HFFc6 (cell line): ENCODE data around the gene KNSTRN. TPM values are rescaled to one million over a fixed set of nuclear protein-coding genes. Genes with fewer than 3 reads are reported as not detected.

Experiments
- DNase-seq: peaks from one replicate; pipeline ENCODE4 v3.0.0-alpha.2; 2018
- H3K27ac Mint-ChIP-seq: 2 replicates; pipeline ENCODE4 v1.8.0; 2020; ENCODE audit warnings: mild to moderate bottlenecking, mixed read lengths
- H3K27me3 Mint-ChIP-seq: 2 replicates; pipeline ENCODE4 v1.8.0; 2021; ENCODE audit warnings: mild to moderate bottlenecking, moderate library complexity, mixed read lengths; ENCODE audit not compliant: insufficient read depth
- H3K36me3 Mint-ChIP-seq: 2 replicates; pipeline ENCODE4 v1.8.0; 2021; ENCODE audit warnings: low read depth, mixed read lengths
- H3K4me1 Mint-ChIP-seq: 2 replicates; pipeline ENCODE4 v1.8.0; 2020; ENCODE audit warnings: low read depth, mixed read lengths
- H3K4me3 Mint-ChIP-seq: 2 replicates; pipeline ENCODE4 v1.8.0; 2020; ENCODE audit warnings: mild to moderate bottlenecking, moderate library complexity, mixed read lengths
- H3K9me3 Mint-ChIP-seq: 2 replicates; pipeline ENCODE4 v1.8.0; 2020; ENCODE audit warnings: mild to moderate bottlenecking, mixed read lengths
- CTCF ChIP-seq: fragments of 200-600 bp; sonication (generic); IDR thresholded peaks from 2 replicates; pipeline ENCODE4 v1.5.0; 2021; ENCODE audit warnings: antibody characterized with exemption, mild to moderate bottlenecking
- total RNA-seq, 6 experiments: library from RNA; stranded (reverse); fragmentation: NEBNext Ultra II Directional; extraction: Animal tissue kit (Norgen Biotek cat#: 25700); gene quantifications; 2 replicates in 1 of 6; 3 replicates in 5 of 6; pipeline ENCODE4 v1.2.3, GENCODE V29; 2021

KNSTRN gene
- total RNA-seq, 6 experiments from 2014 or later = 26.2 to 49.7 (median 47.5) TPM

- Mint-ChIP-seq H3K36me3 (peaks cover 28% of the 10 kb centered on the region), H3K27me3 (no peaks in the 10 kb centered on the region; the same call in none of the 2 replicates), H3K4me3 (no peak overlapping the region), H3K4me1 (peaks cover 18% of the 10 kb centered on the region), H3K27ac (no peak overlapping the region), H3K9me3 (no peaks in the 10 kb centered on the region)
- no peak for TF ChIP-seq CTCF
- no peak for DNase-seq
Observed at GRCh38 chr15:40410476-40410875, 28.0 kb downstream of the KNSTRN start.

GRCh38 chr15:40412095-40412759 is 29.7 kb downstream of the KNSTRN start:
- H3K9me3 Mint-ChIP-seq = no peaks in the 10 kb centered on the region
- peaks cover 20% of the 10 kb centered on the region; the same call in 1 of the 2 replicates for H3K36me3 Mint-ChIP-seq
- no peak overlapping the region for H3K27ac Mint-ChIP-seq
- TF ChIP-seq CTCF = no peak
- no peak for DNase-seq
- peaks cover 7% of the 10 kb centered on the region; the same call in 1 of the 2 replicates for H3K4me1 Mint-ChIP-seq
- H3K27me3 Mint-ChIP-seq = no peaks in the 10 kb centered on the region; the same call in 1 of the 2 replicates
- no peak overlapping the region for H3K4me3 Mint-ChIP-seq

GRCh38 chr15:40413036-40413435 is 30.5 kb downstream of the KNSTRN start:
- TF ChIP-seq CTCF = no peak

GRCh38 chr15:40414816-40415215 is 32.3 kb downstream of the KNSTRN start:
- H3K36me3 Mint-ChIP-seq = peaks cover 24% of the 10 kb centered on the region; the same call in 1 of the 2 replicates
- H3K27me3 Mint-ChIP-seq = no peaks in the 10 kb centered on the region
- H3K4me1 Mint-ChIP-seq = no peaks in the 10 kb centered on the region
- no peak overlapping the region for H3K27ac Mint-ChIP-seq
- TF ChIP-seq CTCF = no peak
- H3K4me3 Mint-ChIP-seq = no peak overlapping the region
- no peaks in the 10 kb centered on the region for H3K9me3 Mint-ChIP-seq
- no peak for DNase-seq

More at GRCh38 chr15:40413036-40413435, 30.5 kb downstream of the KNSTRN start:
- no peaks in the 10 kb centered on the region; the same call in 1 of the 2 replicates for H3K27me3 Mint-ChIP-seq
- no peak overlapping the region for H3K4me3 Mint-ChIP-seq
- DNase-seq = no peak
- no peak overlapping the region for H3K27ac Mint-ChIP-seq
- H3K4me1 Mint-ChIP-seq = no peaks in the 10 kb centered on the region
- no peaks in the 10 kb centered on the region for H3K9me3 Mint-ChIP-seq
- H3K36me3 Mint-ChIP-seq = peaks cover 23% of the 10 kb centered on the region; the same call in 1 of the 2 replicates

GRCh38 chr15:40415226-40415625 is 32.7 kb downstream of the KNSTRN start:
- Mint-ChIP-seq H3K4me3 (no peak overlapping the region), H3K4me1 (no peaks in the 10 kb centered on the region), H3K36me3 (peaks cover 24% of the 10 kb centered on the region; the same call in 1 of the 2 replicates), H3K27me3 (no peaks in the 10 kb centered on the region), H3K27ac (no peak overlapping the region), H3K9me3 (no peaks in the 10 kb centered on the region)
- TF ChIP-seq CTCF = no peak
- no peak for DNase-seq
